ENCODE measurements around the gene FAM53B.

- no peak for TF ChIP-seq POLR2A (IDR thresholded peaks at IDR 0.05; ENCODE audit: low read length)
- no peak for TF ChIP-seq GATA1 (IDR thresholded peaks at IDR 0.05; ENCODE audit: low read depth, low read length)
These were observed 37.6 kb downstream of the FAM53B start for GRCh38 chr10:124706462-124707143.

All from erythroblast (primary cell).